GM12801 (cell line): ENCODE measurements around the gene ROGDI.

Source experiments
- CTCF ChIP-seq: IDR thresholded peaks from one replicate; pipeline ENCODE4 v1.5.1; 2011; ENCODE audit warnings: control low read depth; ENCODE audit not compliant: insufficient read length; ENCODE audit errors: extremely low read depth

The ROGDI gene

GRCh38 chr16:4801962-4802658, at the start of gene ROGDI:
Gene ROGDI (minus strand): TSS chr16:4802633. CDS start chr16:4802571, 62 bp downstream.
- TF ChIP-seq CTCF = no peak

GRCh38 chr16:4850211-4850610, 47.8 kb upstream of the ROGDI start:
- TF ChIP-seq CTCF = no peak

GRCh38 chr16:4847774-4848587, 45.5 kb upstream of the ROGDI start:
- TF ChIP-seq CTCF = no peak

GRCh38 chr16:4846901-4847773, 44.7 kb upstream of the ROGDI start, which contains the start of the genes GLYR1 and UBN1:
Gene GLYR1 (minus strand): TSS chr16:4847288. CDS start chr16:4847265, 23 bp downstream.
Gene UBN1 (plus strand): TSS chr16:4847481. CDS start chr16:4852918, 5,437 bp downstream.
- TF ChIP-seq CTCF = no peak

- TF ChIP-seq CTCF = no peak
These were observed 44.1 kb upstream of the ROGDI start for GRCh38 chr16:4846503-4846900.

- TF ChIP-seq CTCF = no peak
These were observed 38.6 kb upstream of the ROGDI start for GRCh38 chr16:4840984-4841383.

- TF ChIP-seq CTCF = no peak
These were observed 37.5 kb upstream of the ROGDI start for GRCh38 chr16:4839942-4840341.
